ENCODE data around the gene CEP170B. TPM values are rescaled to one million over a fixed set of nuclear protein-coding genes. Genes with fewer than 3 reads are reported as not detected.

CEP170B gene
- total RNA-seq, 2 experiments from 2014 or later, result 3.9 to 4.0 TPM

DNA sequence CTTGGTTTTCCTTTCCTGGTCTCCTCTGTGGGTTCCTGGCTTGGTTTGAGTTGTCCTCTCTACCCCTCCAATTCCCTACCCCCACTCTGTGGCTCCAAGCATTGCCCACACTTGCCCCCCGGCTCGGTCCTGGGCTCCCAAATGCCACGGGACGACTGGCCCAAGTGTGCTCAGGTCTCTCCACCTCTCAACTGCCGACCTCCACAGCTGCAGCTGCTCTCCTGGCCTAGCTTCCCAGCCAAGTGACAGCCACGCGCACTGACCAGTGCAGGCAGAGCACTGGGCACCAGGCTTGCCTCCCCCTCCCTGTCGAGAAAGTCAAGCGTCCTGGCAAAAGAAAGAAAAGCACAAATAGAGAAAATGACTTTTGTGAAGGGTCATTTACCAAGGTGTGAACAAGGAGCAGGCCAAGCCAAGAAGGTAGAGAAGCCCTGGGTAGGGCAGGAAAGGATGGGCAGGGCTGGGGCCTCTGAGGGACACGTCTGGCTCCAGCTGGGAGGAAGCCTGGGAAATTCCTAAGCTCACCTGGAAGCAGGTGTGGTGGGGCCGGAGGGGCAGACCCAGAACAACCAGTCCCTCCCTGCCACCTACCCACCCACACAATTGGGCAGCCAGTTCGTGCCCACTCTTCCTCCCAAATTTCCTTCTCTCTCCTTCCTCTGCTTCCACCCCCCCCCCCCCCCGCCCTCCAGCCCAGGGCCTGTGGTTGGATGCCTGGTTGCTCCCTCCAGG, 1.8 kb upstream of the CEP170B start:
- Mint-ChIP-seq H3K4me1 (peaks cover 2% of the 10 kb centered on the region), H3K27ac (no peak overlapping the region), H3K36me3 (ENCODE audit: low read depth) (no peaks in the 10 kb centered on the region), H3K4me3 (no peak overlapping the region), H3K9me3 (ENCODE audit: low read depth) (no peaks in the 10 kb centered on the region), H3K27me3 (peaks cover 7% of the 10 kb centered on the region)
- POLR2A ChIA-PET, result no interaction called here
- intact Hi-C loops (cut with DNase I, micrococcal nuclease), result no loop called here
- DNase-seq (no peak), ATAC-seq (no peak)
- CTCF ChIA-PET, result interaction anchor here (0.6 to 1.4 kb wide), 4 partner anchors 35 to 528 kb away, joined by 3 to 4 read pairs (median 4); no protein-coding TSS in a partner anchor

DNA sequence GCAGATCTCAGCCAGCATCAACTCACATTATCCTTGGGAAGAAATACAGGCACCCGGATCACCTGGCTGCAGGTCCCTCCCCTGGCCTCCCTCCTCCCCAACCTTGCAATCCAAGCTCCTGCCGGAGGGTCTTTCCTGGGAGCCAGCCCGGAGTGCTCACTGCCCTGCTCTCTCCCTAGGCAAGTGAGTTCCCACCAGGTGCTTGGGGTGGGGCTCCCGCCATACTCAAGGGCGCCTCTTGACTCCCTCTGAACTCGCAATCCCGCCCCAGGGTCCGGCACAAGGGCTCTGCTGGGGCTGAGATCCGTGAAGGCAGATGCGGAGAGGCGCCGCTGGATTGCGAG, 1.2 kb upstream of the CEP170B start:
- peak; percentile 9 for DNase-seq
- no peak overlapping the region for H3K27ac Mint-ChIP-seq
- no peaks in the 10 kb centered on the region for H3K36me3 Mint-ChIP-seq (ENCODE audit: low read depth)
- ATAC-seq, result no peak
- H3K4me1 Mint-ChIP-seq, result peaks cover 2% of the 10 kb centered on the region
- ChIA-PET POLR2A (no interaction called here), CTCF (interaction anchor here (0.8 to 1.4 kb wide), 3 partner anchors 35 to 141 kb away, joined by 3 to 4 read pairs (median 4); no protein-coding TSS in a partner anchor)
- intact Hi-C loops (cut with DNase I, micrococcal nuclease), result no loop called here
- no peaks in the 10 kb centered on the region for H3K9me3 Mint-ChIP-seq (ENCODE audit: low read depth)
- H3K4me3 Mint-ChIP-seq, result no peak overlapping the region
- H3K27me3 Mint-ChIP-seq, result peaks cover 7% of the 10 kb centered on the region

DNA sequence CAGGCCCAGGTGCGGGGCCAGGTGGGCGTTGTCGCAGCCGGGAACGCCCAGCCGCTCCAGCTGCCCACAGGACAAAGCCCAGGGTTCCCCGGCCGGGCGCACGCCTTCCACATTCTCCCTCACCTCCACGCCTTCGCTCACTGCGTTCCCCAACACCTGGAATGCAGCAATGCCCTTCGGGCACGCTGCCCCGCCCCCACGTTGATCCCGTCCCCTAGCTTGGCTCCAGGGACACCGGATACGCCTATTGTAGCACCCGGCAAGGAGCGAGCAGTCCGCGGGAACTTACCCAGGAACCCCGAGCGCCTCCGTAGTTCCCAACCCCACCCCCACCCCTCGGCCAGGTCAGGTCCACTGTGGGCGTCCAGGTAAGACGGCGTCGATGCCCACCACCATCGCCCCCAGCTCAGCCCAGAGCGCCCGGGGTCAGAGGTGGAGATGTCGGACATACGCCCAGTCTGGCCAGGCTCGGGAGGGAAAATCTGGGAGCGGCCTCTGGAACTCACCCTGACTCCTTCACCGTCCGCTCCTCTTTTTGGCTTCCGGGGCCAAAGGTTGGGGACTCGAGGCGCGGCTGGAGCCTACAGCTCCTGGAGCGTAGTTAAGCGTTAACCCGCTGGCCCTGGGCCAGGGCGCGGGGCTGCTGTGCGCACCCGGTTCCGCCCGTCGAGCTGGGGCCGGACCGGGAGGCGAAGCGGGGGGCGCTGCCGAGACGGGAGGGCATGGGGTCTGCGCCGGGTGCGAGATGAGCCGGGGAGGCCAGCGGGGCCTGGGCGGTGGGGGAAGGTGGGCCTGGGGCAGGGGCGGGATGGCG, 594 bp upstream of the CEP170B start:
- Mint-ChIP-seq H3K36me3 (ENCODE audit: low read depth) (no peaks in the 10 kb centered on the region), H3K9me3 (ENCODE audit: low read depth) (no peaks in the 10 kb centered on the region), H3K27me3 (peaks cover 7% of the 10 kb centered on the region), H3K4me3 (peak overlapping the region; percentile 43), H3K4me1 (peaks cover 2% of the 10 kb centered on the region), H3K27ac (no peak overlapping the region)
- ChIA-PET CTCF (interaction anchor here (1.4 kb wide), 1 partner anchor 96 kb away, joined by 4 read pairs; no protein-coding TSS in a partner anchor), POLR2A (no interaction called here)
- intact Hi-C loops (cut with DNase I, micrococcal nuclease), result loop anchor here in 1 of 2 experiments (1.0 kb wide), 4 partner anchors 12 to 317 kb away; partner anchors contain the start of gene NUDT14
- ATAC-seq (peak; percentile 25), DNase-seq (peak; percentile 33)

DNA sequence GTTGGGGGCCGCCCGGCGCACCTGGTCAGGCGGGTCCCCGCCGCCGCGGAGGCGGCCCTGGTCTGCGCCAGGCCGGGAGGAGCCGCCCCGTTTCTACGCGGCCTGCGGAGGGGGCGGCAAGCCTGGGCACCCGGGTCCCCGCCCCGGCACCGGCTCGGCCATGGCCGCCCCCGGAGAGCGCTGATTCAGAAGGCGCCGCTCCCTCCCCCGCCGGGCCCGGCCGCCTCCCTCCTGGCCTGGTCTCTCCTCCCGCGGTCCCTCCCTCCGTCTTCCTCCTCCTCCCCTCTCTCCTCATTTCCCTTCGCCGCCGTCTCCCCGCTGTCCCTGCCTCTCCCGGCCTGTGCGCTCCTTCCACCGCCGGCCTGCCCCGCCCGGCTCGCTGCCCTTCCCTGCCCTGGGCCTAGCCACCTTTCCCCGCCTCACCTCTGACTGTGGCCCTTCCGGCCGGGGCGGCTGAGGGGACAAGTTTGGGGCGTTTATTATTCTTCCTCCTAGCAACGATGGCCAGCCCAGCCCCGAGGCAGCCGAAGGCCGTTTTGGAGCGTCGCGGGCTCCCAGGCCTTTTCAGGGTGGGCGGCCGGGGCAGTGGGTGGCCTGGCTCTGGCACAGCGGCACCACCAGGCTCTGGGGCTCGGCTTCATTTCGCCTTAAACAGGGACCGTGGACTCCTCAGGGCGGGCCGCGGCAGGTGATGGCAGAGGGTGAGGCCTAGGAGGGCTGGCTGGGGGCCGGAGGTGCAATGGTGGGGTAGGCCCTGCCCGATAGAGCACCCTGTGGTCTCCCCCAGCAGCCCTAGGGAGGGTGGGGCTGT, 768 bp downstream of the CEP170B start:
- POLR2A ChIA-PET, result no interaction called here
- Mint-ChIP-seq H3K36me3 (ENCODE audit: low read depth) (no peaks in the 10 kb centered on the region), H3K9me3 (ENCODE audit: low read depth) (no peaks in the 10 kb centered on the region), H3K4me1 (peaks cover 2% of the 10 kb centered on the region), H3K27ac (no peak overlapping the region), H3K4me3 (peak overlapping the region; percentile 60), H3K27me3 (peaks cover 7% of the 10 kb centered on the region)
- intact Hi-C loops (cut with DNase I, micrococcal nuclease), result loop anchor here in 1 of 2 experiments (1.0 kb wide), 4 partner anchors 10 to 315 kb away; partner anchors contain the start of gene NUDT14
- ATAC-seq (peak; percentile 57), DNase-seq (peak; percentile 62)
- CTCF ChIA-PET, result interaction anchor here (1.1 kb wide), 1 partner anchor 39 kb away, joined by 5 read pairs; no protein-coding TSS in a partner anchor

DNA sequence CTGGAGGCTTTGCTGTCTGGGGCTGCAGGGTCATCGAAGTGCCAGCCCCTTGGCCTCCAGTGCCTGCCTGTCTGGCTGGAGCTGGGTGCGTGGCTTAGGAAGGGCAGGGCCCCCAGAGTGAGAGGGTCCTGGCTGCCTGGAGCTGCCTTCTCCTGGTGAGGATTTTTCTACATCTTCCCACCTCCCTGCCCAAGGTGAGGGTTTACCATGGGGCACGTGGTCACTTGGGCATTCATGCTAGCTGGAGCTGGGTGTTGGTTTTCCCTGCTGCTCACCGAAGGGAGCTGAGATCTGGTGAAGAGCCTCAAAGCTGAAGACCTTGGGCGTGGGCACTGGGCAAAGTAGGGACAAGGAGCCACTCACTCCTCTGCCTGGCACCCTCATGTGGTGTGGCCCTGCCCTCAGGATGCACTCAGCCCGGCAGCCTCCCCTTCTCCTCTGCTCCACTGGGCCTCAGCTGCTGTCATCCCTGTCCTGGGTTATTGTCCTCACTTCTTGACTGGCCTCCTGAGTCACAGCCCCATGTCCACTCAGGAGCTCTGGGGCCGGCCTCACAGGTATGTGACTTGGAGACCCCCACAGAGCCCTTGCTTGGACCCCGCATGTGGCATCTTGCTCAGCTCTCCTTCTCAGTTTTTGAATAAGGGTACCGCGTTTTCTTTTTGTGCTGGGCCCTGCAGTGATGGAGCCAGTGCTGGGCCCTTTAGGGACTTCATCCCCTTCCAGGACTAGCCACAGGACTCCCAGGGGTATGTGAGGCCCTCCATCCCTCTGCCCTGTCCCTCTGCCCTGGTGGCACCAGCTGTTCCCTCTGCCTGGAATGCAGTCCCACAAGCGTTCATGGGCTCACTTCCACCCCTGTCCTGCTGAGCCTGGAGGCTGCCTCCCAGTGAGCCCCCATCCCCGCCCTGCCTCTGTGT, 1.6 kb downstream of the CEP170B start:
- Mint-ChIP-seq H3K4me1 (peaks cover 2% of the 10 kb centered on the region), H3K9me3 (ENCODE audit: low read depth) (no peaks in the 10 kb centered on the region), H3K27ac (no peak overlapping the region), H3K36me3 (ENCODE audit: low read depth) (no peaks in the 10 kb centered on the region), H3K27me3 (peaks cover 7% of the 10 kb centered on the region), H3K4me3 (peak overlapping the region; percentile 60)
- CTCF ChIA-PET, result interaction anchor here (0.5 to 1.1 kb wide), 2 partner anchors 40 to 98 kb away, joined by 3 to 5 read pairs; no protein-coding TSS in a partner anchor
- POLR2A ChIA-PET, result no interaction called here
- ATAC-seq (no peak), DNase-seq (peak; percentile 11)
- intact Hi-C loops (cut with DNase I, micrococcal nuclease), result no loop called here

DNA sequence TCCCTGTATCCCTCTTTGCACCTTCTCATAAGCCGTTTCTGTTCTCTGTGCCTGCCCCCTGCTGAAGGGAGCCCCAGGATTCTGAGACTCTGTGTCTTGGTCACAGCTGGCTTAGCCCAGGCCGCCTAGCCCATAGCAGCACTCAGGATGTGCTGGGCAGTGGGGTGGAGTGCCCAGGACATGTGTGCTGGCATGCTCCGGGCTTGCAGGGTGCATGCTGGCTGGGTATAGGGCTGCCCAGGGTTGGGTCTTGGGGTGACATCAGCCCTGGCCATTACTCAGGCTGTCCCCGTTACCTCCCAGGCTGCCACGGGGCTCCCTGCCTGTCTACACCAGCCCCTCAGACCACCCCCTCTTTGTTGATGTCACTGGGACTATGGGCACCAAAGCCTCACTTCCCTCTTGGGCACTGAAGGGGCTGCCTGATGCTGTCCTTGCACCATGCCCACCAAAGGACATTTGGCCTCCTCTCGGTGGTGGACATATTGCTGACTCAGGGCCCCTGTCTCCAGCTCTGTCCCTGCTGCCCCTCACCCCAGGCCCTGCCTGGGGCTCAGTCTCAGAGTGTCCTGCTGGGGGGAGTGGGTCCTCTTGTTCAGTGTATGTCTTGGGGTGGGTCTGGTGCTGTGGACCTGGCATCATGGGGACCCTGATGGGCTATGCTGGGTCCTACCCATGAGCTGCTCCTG, 2.4 kb downstream of the CEP170B start:
- no peak for ATAC-seq
- H3K9me3 Mint-ChIP-seq (ENCODE audit: low read depth), result no peaks in the 10 kb centered on the region
- DNase-seq, result peak; percentile 5
- H3K27me3 Mint-ChIP-seq, result peaks cover 7% of the 10 kb centered on the region
- H3K27ac Mint-ChIP-seq, result no peak overlapping the region
- POLR2A ChIA-PET, result no interaction called here
- CTCF ChIA-PET, result interaction anchor here (0.5 to 1.1 kb wide), 3 partner anchors 41 to 101 kb away, joined by 3 to 5 read pairs (median 3); no protein-coding TSS in a partner anchor
- H3K4me3 Mint-ChIP-seq, result no peak overlapping the region
- intact Hi-C loops (cut with DNase I, micrococcal nuclease), result no loop called here
- H3K4me1 Mint-ChIP-seq, result peaks cover 2% of the 10 kb centered on the region
- H3K36me3 Mint-ChIP-seq (ENCODE audit: low read depth), result no peaks in the 10 kb centered on the region

DNA sequence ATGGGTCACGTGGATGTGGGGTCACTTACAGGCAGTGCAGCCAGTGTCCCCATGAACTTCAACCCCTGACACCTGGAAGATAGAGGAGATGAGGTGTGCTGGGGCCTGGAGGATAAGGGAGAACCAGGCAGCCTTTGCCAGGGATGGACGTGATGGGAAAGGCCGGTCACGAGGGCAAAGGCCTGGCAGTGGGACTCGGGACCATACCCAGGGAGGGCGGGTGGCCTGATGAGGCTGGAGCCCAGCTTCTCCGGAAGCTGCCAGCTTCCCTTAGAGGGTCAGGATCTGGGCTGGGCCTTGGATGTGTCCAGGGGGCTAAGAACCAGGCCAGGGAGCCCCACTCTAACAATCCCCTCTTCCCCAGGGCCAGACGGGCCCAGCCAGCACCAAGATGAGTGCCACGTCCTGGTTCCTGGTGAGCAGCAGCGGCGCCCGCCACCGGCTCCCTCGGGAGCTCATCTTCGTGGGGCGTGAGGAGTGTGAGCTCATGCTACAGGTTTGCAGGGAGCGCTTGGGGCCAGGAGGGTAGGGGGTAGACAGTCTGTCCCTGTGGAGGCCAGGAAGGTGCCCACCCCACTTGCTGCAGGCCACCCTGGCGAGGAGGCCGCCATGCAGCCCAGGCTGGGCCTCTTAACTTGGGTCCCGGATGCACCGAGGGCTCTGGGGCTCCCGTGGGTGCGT, 3.1 kb downstream of the CEP170B start:
- Mint-ChIP-seq H3K27me3 (peaks cover 6% of the 10 kb centered on the region), H3K36me3 (ENCODE audit: low read depth) (no peaks in the 10 kb centered on the region), H3K4me1 (peaks cover 2% of the 10 kb centered on the region), H3K4me3 (no peak overlapping the region), H3K9me3 (ENCODE audit: low read depth) (no peaks in the 10 kb centered on the region), H3K27ac (no peak overlapping the region)
- intact Hi-C loops (cut with DNase I, micrococcal nuclease), result no loop called here
- CTCF ChIA-PET, result interaction anchor here (0.7 kb wide), 1 partner anchor 101 kb away, joined by 3 read pairs; no protein-coding TSS in a partner anchor
- ATAC-seq (no peak), DNase-seq (no peak)
- POLR2A ChIA-PET, result no interaction called here

DNA sequence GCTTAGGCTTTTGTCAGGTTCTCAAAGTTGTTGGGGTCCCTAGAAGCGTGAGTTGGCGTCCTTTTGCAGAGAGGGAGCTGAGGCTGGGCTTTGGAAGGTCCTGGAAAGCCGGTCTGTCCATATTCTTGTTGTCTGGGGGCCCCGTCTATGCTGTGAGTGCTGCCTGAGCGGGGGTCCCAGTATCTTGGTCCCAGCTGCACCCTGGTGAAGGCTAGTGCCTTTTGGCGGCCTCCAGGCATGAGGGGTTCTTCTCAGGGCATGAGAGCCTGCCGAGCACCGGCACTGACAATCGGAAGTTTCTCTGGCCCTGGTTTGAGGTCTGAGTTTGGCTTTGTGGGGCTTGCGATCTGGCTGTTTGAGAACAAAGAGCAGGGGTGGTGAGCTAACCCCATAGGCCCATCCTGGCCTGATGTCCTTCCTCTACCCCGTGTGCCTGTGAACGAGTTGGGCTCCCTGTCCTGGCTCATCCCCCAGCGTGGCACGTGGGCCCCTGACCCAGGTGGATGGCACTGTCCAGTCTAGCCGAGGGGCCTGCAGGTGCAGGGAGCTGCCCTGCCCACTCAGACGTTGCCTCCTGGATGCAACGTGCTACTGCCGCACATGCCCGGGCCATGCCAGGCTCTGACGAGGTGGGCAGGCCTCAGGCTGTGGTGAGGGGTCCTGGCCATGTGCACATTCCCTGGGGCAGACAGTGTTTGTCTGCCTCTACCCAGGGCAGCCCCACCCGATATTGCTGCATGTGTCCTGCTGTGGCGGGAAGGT, 3.9 kb downstream of the CEP170B start:
- Mint-ChIP-seq H3K27me3 (peaks cover 2% of the 10 kb centered on the region), H3K9me3 (ENCODE audit: low read depth) (no peaks in the 10 kb centered on the region), H3K4me1 (peaks cover 2% of the 10 kb centered on the region), H3K4me3 (no peak overlapping the region), H3K36me3 (ENCODE audit: low read depth) (no peaks in the 10 kb centered on the region), H3K27ac (no peak overlapping the region)
- ATAC-seq (no peak), DNase-seq (no peak)
- ChIA-PET CTCF (interaction anchor here (0.7 kb wide), 1 partner anchor 1389 kb away, joined by 3 read pairs; no protein-coding TSS in a partner anchor), POLR2A (no interaction called here)
- intact Hi-C loops (cut with DNase I, micrococcal nuclease), result no loop called here

DNA sequence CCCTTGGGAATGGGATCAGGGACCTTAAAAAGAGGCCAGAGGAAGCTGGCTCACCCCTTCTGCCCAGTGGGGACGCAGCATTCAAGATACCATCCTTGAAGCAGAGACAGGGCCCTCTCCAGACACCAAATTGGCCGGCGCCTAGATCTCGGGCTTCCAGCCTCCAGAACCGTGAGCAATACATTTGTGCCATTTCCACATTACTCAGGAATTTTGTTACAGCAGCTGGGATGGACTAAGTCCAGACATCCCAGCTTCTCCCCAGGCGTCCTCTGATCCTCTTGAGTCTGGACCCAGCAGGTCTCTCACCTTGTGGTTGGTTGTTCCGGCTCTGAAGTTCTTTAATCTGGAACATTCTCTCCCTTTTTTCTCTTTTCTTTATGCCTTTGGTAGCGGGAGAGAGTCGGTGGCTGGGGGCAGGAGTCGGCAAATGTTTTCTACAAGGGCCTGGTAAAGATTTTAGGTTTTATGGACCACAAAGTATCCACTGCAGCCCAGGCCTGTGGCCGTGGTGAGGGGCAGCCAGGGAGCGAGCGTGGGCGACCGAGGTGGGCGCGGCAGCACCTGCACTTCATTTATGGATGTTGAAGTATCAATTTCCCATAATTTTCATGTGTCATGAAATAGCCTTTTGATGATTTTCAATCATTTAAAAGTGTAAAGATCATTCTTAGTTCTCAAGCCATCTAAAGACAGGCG, 4.8 kb downstream of the CEP170B start:
- no peaks in the 10 kb centered on the region for H3K27me3 Mint-ChIP-seq
- POLR2A ChIA-PET, result no interaction called here
- ATAC-seq (no peak), DNase-seq (peak; percentile 4)
- H3K36me3 Mint-ChIP-seq (ENCODE audit: low read depth), result no peaks in the 10 kb centered on the region
- H3K27ac Mint-ChIP-seq, result no peak overlapping the region
- intact Hi-C loops (cut with DNase I, micrococcal nuclease), result loop anchor here in 1 of 2 experiments (1.0 kb wide), 1 partner anchor 102 kb away; no protein-coding TSS in a partner anchor
- H3K4me3 Mint-ChIP-seq, result no peak overlapping the region
- no peaks in the 10 kb centered on the region for H3K4me1 Mint-ChIP-seq
- CTCF ChIA-PET, result interaction anchor here (0.7 kb wide), 1 partner anchor 1390 kb away, joined by 3 read pairs; no protein-coding TSS in a partner anchor
- no peaks in the 10 kb centered on the region for H3K9me3 Mint-ChIP-seq (ENCODE audit: low read depth)
